HG03457 (cell line): ENCODE measurements around the gene TMEM150B.

Source experiments
- ATAC-seq: cut with Tn5 transposase; IDR thresholded peaks from one replicate; pipeline ENCODE4 v1.9.1; 2021; ENCODE audit warnings: moderate number of reproducible peaks; ENCODE audit not compliant: unreplicated experiment

Gene TMEM150B

DNA sequence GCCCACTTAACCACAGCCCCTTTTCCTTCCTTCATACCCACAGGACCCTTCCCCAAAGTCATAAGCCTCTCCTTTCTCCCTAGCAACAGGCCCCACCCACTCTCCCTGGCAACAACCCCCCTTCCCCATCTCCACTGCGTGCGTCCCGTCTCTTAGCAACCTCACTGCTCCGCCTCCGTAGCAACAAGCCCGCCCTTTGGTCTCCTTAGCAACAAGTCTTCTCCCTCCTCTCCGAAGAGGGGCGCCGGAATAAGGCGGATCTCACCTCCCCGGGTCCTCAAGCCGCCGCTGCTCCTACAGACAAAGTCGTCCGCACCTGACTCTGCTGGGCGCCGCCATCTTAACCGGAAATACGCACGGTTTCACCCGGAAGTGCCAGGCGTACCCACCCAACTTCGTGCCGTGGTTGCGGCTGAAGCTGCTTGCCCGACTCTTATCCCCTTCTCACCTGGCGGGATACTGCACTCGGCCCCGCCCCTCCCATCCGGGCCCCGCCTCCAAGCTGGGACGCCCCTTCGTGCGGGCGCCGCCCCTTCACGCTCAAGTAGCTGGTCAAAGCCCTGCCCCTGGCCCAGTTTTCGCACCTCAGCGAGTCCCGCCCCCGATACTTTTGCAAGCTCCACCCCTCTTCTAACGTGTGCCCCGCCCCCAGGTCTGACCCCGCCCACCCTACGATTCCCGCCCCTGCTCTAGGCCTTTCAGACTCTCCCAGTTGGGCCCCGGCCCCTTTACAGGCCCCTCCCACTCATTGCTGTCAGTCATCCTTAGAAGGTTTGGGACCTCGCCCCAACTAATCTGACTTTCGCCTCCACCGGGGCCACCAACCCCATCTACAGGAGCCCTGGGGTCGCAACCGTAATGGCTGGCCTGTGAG is 45.1 kb downstream of the TMEM150B start, which contains the start of gene HSPBP1:
Gene HSPBP1, minus strand, starts transcription at position 341 of the 874 bp plus-strand sequence. CDS start 502 bp downstream, outside the sequence.
- ATAC-seq, result peak; percentile 53

DNA sequence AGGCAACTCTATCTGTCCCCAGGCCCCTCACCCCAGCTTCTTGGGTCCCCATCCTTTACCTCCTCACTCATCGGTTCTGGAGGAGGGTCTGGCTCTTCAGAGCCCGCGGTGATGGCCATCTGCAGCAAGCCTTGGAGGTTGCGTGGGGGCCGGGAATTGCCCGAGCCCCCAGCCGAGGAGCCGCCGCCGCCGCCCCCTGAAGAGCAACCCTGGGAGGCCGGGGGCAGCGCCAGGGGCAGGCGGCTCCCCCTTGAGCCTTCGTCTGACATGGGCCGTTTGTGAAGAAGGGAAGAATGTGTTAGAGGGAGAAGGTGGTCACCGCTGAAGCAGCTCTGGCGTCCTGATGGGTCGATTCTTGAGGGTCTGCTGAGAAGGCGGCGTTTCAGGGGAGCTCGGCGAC is 45.8 kb downstream of the TMEM150B start:
- no peak for ATAC-seq

DNA sequence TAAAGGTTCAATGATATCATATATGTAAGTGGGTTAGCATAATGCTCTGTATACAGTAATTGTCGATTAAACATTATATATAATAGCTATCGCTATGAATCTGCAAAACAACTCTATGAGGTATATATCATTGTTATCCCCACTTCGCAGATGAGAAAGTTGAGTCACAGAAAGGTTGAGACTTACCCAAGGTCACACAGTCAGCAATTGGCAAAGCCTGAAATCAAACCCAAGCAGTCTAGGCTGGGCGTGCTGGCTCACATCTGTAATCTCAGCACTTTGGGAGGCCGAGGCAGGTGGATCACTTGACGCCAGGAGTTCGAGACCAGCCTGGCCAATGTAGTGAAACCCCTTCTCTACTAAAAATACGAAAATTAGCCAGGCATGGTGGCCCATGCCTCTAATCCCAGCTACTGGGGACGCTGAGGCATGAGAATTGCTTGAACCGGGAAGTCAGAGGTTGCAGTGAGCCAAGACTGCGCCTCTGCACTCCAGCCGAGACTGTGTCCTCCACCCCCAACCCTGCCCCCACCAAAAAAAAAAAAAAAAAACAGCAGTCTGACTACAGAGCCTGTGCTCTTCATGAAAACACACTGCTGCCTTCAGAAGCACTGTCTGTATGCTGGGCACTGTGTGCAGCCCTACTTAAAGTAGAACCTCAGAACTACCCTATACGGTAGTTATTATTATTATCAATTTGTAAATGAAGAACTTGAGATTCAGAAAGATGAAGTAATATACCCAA is 46.6 kb downstream of the TMEM150B start:
- ATAC-seq, result no peak

DNA sequence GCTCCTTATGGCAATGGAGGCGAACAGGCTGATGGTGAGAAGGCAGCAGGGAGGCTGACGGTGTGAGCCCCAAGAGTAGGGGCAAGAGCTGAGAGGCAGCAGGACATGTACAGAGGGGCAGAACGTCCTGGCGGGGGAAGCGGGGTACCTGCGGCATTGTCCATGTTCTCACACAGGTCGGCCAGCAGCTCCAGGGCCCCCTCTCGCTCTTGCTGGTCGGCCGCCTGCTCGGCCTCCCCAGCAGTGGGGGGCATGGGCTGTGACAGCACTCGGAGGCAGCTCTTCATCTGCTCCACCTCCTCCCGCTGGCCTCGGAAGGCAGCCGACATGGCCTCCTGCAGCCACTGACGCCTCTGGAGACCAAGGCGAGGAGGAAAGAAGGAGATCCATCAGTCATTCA is 47.6 kb downstream of the TMEM150B start:
- ATAC-seq, result no peak

DNA sequence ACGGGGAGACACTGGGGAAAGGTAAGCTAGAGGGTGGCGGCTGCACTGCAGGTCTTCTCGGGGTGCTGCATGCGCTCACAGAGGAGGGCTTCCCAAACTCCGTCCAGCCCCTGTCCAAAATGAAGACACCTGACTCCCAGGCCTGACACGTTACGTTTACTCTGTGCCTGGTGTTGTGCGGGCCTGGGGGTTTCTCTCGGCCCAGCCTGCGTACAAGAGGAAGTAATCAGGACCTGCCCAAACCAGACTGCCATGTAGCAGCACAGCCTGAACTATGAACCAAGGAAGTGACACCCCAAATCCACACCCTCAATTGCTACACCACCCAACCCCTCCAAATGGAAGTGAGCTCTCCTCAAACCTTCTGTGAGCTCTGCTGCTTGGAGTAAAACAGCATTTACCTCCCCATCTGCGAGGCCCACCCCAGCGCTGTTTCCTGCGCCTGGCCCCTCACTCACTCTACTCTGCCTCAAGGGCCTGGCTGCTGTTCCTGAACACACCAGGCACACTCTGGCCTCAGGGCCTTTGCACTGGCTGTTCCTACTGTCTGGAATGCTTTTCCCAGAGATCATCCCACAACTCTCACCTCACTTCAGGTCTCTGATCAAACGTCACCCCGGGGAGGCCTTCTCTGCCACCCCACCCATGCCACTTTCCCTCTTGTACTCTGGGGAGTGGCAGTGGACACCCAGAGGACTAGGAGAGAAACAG is 48.3 kb downstream of the TMEM150B start:
- no peak for ATAC-seq

DNA sequence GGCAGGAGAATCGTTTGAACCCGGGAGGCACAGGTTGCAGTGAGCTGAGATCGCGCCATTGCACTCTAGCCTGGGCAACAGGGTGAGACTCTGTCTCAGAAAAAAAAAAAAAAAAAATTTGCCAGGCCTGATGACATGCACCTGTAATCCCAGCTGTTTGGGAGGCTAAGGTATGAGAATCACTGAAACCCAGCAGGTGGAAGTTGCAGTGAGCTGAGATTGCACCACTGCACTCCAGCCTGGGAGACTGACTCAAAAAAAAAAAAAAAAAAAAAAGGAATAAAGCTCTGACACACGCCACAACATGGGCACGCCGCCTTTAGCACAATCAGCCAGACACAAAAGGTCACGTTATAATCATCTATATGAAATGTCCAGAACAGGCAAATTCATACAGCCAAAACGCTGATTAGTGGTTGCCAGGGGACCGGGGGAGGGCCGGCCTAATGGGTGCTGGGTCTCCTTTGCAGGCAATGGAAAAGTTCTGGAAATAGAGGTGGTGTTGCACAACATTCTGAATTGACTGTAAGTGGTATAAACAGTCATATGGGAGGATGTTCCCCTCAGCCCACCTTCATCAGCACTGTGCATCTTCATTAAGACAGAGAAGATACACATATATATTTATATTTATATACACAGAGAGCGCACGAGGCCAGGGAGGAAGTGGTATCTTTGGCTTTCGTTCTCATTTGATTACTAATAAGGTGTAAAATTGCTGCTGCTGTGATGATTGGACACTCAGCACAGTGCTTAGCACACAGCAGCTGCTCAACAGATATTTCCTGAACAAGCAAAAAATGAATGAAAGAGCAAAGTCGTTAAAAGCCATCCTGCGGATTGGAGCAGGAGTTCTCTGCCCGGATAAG is 49.1 kb downstream of the TMEM150B start:
- no peak for ATAC-seq

DNA sequence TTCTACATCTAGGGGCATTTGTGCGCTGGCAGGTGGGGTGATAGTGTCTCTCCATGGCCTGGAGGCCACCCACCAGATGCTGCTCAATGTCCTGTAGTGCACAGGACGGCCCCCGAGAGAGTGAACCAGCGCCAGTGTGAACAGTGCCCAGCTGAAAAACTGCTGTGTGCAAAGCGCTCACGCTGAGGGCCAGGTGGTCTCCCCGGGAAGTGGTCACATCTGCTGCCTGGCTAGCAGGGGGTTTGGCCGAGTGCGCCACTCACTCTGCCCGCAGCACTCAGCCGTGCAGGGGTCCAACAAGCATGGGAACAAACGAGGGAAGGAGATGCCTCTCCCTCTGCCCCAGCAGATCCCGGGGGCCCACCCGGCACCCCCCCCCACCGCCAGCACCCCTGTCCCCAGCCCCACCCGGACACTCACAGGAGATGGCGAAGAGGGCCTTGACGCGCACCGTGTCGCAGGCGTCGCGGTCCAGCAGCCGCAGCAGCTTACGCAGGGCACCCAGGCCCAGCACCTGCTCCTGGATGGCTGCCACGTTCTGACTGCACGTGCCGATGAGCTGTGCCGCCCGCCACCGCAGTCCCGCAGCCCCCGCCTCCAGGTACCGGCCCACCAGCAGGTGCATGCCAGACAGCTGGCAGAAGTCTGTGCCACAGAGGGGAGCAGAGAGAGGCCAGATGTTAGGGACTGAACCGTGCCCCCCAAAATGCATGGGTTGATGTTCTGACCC is 51.0 kb downstream of the TMEM150B start:
- no peak for ATAC-seq

DNA sequence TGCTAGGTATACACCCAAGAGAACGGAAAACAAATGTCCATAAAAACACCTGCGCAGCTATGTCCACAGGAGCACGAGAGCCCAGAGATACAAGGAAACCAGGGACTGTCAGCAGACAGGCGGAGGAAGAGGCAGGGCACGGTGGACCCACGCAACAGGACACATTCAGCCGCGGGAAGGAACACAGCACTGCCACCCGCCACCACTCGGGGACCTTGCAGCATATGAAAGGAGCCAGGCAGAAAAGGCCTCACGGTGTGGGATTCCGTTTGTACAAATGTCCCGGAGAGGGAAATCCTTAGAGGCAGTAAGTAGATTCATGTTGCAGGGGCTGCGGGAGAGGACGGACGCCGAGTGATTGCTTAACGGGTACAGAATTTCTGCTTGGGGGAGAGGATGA is 53.0 kb downstream of the TMEM150B start:
- ATAC-seq, result no peak

DNA sequence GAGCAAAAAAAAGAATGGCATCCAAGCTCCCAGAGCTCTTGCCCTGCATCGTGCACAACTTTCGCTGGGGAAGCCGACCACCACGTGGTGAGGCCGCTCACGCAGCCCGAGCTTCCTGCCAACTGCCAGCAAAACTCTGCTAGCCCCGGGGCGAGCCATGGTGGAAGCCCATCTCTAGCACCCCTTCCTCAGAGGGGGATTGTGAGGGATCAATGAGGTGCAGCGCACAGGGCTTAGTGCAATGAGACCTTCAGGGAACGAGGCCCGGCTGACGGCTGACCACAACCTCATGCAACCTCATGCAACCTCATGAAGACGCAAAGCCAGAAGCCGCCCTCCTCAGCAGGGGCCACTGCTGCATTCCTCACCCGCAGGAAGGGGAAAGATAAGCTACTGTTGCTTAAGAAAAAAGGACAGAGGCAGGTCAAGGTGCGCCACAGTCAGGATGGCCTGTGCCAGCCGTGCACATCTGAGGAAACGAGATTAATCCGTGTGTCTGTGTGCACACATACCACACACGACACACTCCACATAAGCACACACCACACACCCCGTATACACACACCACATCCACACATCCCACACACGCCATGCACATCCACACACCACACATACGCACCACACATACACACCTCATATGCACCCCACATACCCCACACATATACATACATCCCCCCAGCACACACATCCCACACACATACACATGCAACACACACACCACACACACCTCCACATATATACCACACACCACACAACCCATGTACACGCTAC is 54.8 kb downstream of the TMEM150B start:
- ATAC-seq, result no peak

DNA sequence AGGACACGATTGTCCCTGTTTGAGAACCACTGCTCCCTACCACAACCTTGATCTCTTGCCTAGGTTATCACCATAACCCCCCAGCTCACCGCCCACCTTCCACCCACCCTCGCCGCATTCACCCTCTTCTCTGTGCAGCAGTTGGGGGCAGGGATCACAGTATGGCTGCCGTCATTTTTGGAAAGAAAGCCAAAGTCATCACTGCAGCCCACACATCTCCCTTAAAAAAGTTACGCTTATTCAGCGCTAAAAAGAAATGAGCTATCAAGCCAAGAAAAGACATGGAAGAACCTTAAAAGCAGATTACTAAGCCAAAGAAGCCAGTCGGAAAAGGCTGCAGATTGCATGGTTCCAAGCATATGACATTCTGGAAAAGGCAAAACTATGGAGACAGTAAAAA is 55.8 kb downstream of the TMEM150B start:
- no peak for ATAC-seq

DNA sequence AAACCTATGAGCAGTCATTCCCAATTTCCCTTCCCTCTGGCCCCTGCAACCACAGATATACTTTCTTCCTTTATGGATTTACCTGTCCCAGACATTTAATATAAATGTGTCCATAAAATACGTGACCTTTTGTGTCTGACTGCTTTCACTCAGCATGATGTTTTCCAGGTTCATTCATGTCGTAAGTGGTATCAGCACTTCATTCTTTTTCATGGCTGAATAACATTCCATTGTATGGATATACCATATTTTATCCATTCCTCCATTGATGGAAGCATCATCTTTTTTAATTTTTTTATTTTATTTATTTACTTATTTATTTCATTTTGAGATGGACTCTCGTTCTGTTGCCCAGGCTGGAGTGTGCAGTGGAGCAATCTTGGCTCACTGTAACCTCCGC is 58.3 kb downstream of the TMEM150B start:
- ATAC-seq, result no peak

DNA sequence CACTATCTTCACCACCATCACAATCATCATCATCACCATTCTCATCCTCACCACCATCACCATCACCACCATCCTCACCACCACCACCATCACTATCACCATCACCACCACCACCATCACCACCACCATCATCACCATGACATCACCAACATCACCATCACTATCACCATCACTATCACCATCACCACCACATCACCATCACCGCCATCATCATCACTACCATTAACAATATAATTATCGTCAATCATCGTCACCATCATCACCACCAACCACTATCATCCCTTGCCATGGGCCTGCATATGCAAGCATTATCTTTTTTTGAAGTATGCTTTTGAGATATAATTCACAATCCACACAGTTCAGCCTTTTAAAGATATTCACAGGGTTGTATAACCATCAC is 58.7 kb downstream of the TMEM150B start:
- no peak for ATAC-seq

DNA sequence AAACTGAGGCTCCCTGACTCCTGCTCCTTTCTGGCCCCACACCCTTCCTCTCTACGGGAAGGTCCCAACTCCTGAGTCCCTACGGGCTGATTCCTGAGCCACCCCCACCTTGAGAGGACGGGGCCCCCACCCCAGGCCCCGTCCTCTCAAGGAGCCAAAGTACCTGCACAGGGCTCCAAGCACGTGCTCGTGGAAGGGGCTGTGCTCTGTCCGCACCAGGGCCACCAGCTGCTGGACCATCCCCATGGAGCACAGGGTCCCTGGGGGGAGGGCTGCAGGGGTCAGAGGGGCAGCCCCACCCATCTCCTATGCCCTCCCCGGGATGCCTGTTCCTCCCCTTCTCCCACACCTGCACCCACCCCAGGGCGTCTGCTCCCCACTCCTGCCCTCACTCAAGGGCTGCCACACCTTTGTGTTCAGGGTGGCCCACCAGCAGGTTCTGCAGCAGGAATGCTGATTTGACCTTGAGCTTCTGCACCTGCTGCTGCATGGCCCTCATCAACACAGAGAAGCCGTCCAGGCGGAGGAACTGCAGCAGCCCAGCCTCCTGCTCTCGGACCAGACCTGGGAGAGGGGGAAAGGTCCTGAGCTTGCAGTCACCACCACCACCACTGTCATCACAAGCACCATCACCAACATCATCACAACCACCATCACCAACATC is 59.3 kb downstream of the TMEM150B start:
- no peak for ATAC-seq

DNA sequence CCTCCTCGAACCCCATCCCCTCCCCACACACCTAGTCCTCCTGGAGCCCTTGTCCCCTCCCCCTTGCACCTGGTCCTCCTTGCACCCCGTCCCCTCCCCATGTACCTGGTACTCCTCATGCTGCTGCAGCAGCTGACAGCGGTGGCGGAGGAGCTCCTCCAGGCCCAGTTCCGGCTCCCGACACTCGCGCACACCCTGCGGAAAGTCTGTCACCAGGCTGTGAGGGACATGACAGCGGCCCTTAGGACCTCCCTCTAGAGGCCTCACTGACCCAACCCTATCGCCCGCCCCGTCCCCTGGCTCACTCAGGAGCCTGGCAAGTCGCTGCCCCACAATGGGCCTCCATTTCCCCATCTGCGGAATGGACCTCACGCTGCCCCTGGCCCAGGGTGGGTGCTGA is 60.0 kb downstream of the TMEM150B start:
- ATAC-seq, result no peak

DNA sequence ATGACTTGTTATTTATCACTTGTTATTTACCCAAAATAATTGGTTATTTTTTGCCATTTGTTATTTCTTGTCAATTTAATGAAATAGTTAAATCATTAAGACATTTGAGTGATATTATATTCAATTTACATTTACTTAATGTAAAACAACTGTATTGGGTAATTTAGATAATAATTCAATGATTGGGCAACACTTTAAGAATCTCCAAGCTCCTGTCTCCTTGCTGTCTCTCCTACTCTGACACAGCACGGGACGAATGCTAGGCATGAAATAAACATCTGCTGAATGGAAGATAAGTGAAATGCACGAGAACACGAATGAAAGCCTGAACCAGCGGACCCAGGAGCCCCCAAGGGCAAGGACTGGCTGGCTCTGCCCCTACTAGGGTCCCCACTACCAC is 60.6 kb downstream of the TMEM150B start:
- no peak for ATAC-seq
